Measurements from ENCODE around the gene ANKRD60.

DNA sequence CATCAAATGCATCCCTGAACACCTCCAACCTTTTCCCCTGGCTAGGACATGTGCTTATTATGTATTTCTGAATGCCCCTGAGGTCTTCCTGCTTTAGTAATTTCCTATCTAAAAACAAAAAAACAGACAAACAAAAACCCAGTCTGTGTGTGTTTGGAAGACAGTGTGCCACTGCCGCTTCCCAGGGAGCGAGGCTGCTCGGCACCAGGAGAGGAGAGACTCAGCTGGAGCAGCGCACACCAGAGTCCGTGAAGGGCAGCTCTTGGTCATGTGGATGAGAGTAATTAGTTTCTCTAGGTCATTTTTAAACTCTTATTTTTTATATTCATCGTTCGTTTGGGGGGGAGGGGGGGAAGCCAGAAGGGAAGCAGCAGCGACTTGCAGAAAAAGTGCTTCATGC, 10.0 kb upstream of the ANKRD60 start:
- TF ChIP-seq, protein P1, sequence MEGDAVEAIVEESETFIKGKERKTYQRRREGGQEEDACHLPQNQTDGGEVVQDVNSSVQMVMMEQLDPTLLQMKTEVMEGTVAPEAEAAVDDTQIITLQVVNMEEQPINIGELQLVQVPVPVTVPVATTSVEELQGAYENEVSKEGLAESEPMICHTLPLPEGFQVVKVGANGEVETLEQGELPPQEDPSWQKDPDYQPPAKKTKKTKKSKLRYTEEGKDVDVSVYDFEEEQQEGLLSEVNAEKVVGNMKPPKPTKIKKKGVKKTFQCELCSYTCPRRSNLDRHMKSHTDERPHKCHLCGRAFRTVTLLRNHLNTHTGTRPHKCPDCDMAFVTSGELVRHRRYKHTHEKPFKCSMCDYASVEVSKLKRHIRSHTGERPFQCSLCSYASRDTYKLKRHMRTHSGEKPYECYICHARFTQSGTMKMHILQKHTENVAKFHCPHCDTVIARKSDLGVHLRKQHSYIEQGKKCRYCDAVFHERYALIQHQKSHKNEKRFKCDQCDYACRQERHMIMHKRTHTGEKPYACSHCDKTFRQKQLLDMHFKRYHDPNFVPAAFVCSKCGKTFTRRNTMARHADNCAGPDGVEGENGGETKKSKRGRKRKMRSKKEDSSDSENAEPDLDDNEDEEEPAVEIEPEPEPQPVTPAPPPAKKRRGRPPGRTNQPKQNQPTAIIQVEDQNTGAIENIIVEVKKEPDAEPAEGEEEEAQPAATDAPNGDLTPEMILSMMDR (conservative IDR thresholded peaks at IDR 0.05; ENCODE audit: low read depth, low read length) = no peak
- TF ChIP-seq POLR2A (IDR thresholded peaks at IDR 0.05; ENCODE audit: low read depth, low read length) (no peak), RFX5 (IDR thresholded peaks at IDR 0.05; ENCODE audit: low read depth, low read length) (no peak), CHD1 (IDR thresholded peaks at IDR 0.05; ENCODE audit: low read depth, low read length) (no peak), MXI1 (IDR thresholded peaks at IDR 0.05; ENCODE audit: borderline replicate concordance, low read depth, low read length) (no peak), RCOR1 (IDR thresholded peaks at IDR 0.05; ENCODE audit: insufficient replicate concordance, low read length) (no peak), MAFK (IDR thresholded peaks at IDR 0.05; ENCODE audit: low read depth, low read length) (no peak), RAD21 (IDR thresholded peaks at IDR 0.05; ENCODE audit: low read length) (no peak), CEBPB (IDR thresholded peaks at IDR 0.05; ENCODE audit: low read depth, low read length) (no peak), BHLHE40 (IDR thresholded peaks at IDR 0.05; ENCODE audit: low read depth, low read length) (no peak), NFE2L2 (IDR thresholded peaks at IDR 0.05; ENCODE audit: low read depth, low read length) (no peak), SMC3 (IDR thresholded peaks at IDR 0.05; ENCODE audit: low read depth, low read length) (no peak), MAZ (IDR thresholded peaks at IDR 0.05; ENCODE audit: borderline replicate concordance, low read depth, low read length) (no peak)
- TF ChIP-seq, protein P2, sequence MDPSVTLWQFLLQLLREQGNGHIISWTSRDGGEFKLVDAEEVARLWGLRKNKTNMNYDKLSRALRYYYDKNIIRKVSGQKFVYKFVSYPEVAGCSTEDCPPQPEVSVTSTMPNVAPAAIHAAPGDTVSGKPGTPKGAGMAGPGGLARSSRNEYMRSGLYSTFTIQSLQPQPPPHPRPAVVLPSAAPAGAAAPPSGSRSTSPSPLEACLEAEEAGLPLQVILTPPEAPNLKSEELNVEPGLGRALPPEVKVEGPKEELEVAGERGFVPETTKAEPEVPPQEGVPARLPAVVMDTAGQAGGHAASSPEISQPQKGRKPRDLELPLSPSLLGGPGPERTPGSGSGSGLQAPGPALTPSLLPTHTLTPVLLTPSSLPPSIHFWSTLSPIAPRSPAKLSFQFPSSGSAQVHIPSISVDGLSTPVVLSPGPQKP (IDR thresholded peaks at IDR 0.05; ENCODE audit: borderline replicate concordance, low read depth, low read length) = no peak

All from IMR-90 (cell line).